HCT116 (cell line): ENCODE measurements around the gene NR6A1. TPM values are rescaled to one million over a fixed set of nuclear protein-coding genes. Genes with fewer than 3 reads are reported as not detected.

Source experiments
- ATAC-seq: fragments of 200-7000 bp; cut with Tn5 transposase; 2 replicates; pipeline ENCODE4 v1.9.1; 2020; ENCODE audit warnings: mild to moderate bottlenecking, moderate library complexity
- BruUV-seq: library from RNA; stranded (reverse); fragments of 400-500 nt; replicated peaks from 2 replicates; lab custom pipeline; 2021; lab: Mats Ljungman, UMichigan
- CTCF ChIA-PET: fragments of 300-600 bp; sonication (Branson Sonifier 250); formaldehyde crosslinking; loops from one replicate; lab custom pipeline; 2021; ENCODE audit warnings: antibody characterized with exemption; lab: Charles Lee
- POLR2A ChIA-PET: fragments of 300-600, 350-600 bp; sonication (Branson Sonifier 250); formaldehyde crosslinking; loops from one replicate; lab custom pipeline; 2021; ENCODE audit warnings: antibody characterized with exemption; lab: Charles Lee
- RAD21 ChIA-PET, 2 experiments: fragments of 300-600 bp; sonication (Branson Sonifier 250); formaldehyde crosslinking; loops; one replicate each; lab custom pipeline; 2023; ENCODE audit warnings: low total read pairs in 2 of 2; ENCODE audit not compliant: uncharacterized antibody in 2 of 2, unreplicated experiment in 2 of 2, low non-redundant PET in 1 of 2; lab: Charles Lee
- DNase-seq: peaks from one replicate; pipeline ENCODE4 v3.0.0-alpha.2; 2010; ENCODE audit warnings: low read depth, low spot score
- H2AFZ ChIP-seq: fragments of 200-600 bp; shearing (Covaris generic), sonication (generic); 2 replicates; pipeline ENCODE4 v1.6.1; 2017; ENCODE audit warnings: low read depth, mixed run types, mixed read lengths, antibody characterized with exemption, low read length; ENCODE audit not compliant: poor library complexity, severe bottlenecking
- H3K27ac ChIP-seq: 2 replicates; pipeline ENCODE4 v1.5.1; 2012; ENCODE audit warnings: low read depth, low read length
- H3K27me3 ChIP-seq: fragments of 200-600 bp; sonication (generic); 2 replicates; pipeline ENCODE4 v1.6.1; 2016; ENCODE audit warnings: mixed run types, low read length, mixed read lengths; ENCODE audit not compliant: insufficient read depth
- H3K36me3 ChIP-seq, 2 experiments: fragments of 200-500 bp in 1 of 2; fragments of 200-600 bp in 1 of 2; sonication (Bioruptor generic) in 1 of 2; sonication (generic) in 1 of 2; 2 replicates each; pipeline versions ENCODE4 v1.5.1 to v1.6.1; 2014 to 2016; ENCODE audit warnings: low read length in 2 of 2, inconsistent platforms in 1 of 2, mixed read lengths in 1 of 2, mixed run types in 1 of 2; ENCODE audit not compliant: insufficient read depth in 2 of 2, control insufficient read depth in 1 of 2
- H3K4me1 ChIP-seq, 2 experiments: fragments of 200-600 bp in 1 of 2; sonication (generic) in 1 of 2; 2 replicates each; pipeline versions ENCODE4 v1.5.1 to v1.6.1; 2012 to 2017; ENCODE audit warnings: low read length in 2 of 2, inconsistent platforms in 1 of 2, mild to moderate bottlenecking in 1 of 2, mixed read lengths in 1 of 2, mixed run types in 1 of 2, moderate library complexity in 1 of 2; ENCODE audit not compliant: insufficient read depth in 2 of 2, control insufficient read depth in 1 of 2
- H3K4me2 ChIP-seq: fragments of 200-600 bp; sonication (generic); 2 replicates; pipeline ENCODE4 v1.6.1; 2017; ENCODE audit warnings: mixed run types, low read length, mixed read lengths
- H3K4me3 ChIP-seq, 2 experiments: fragments of 200-600 bp in 1 of 2; sonication (generic) in 1 of 2; replicated peaks in 1 of 2; 2 replicates each; pipeline ENCODE4 v1.5.1; 2011 to 2016; ENCODE audit warnings: low read length in 2 of 2, control low read depth in 1 of 2, low read depth in 1 of 2, mild to moderate bottlenecking in 1 of 2, mixed read lengths in 1 of 2, mixed run types in 1 of 2
- H3K79me2 ChIP-seq: fragments of 200-600 bp; sonication (generic); 2 replicates; pipeline ENCODE4 v1.6.1; 2017; ENCODE audit warnings: mild to moderate bottlenecking, mixed run types, low read length, moderate library complexity, mixed read lengths; ENCODE audit not compliant: insufficient read depth
- H3K9ac ChIP-seq: fragments of 200-600 bp; sonication (generic); 2 replicates; pipeline ENCODE4 v1.6.1; 2016; ENCODE audit warnings: low read length, mixed read lengths
- H3K9me2 ChIP-seq: fragments of 200-600 bp; sonication (generic), shearing (Covaris generic); 2 replicates; pipeline ENCODE4 v1.6.1; 2017; ENCODE audit warnings: mixed run types, mild to moderate bottlenecking, moderate library complexity; ENCODE audit not compliant: insufficient read depth
- H3K9me3 ChIP-seq, 2 experiments: fragments of 200-500 bp in 1 of 2; fragments of 200-600 bp in 1 of 2; sonication (Bioruptor generic) in 1 of 2; sonication (generic) in 1 of 2; 2 replicates each; pipeline ENCODE4 v1.6.1; 2014 to 2017; ENCODE audit warnings: low read length in 2 of 2, mixed read lengths in 2 of 2, inconsistent platforms in 1 of 2, low read depth in 1 of 2, mild to moderate bottlenecking in 1 of 2, mixed run types in 1 of 2, moderate library complexity in 1 of 2; ENCODE audit not compliant: control insufficient read depth in 1 of 2, insufficient read depth in 1 of 2
- H4K20me1 ChIP-seq: fragments of 200-600 bp; sonication (generic), shearing (Covaris generic); 2 replicates; pipeline ENCODE4 v1.6.1; 2017; ENCODE audit warnings: mixed run types, mild to moderate bottlenecking, moderate library complexity; ENCODE audit not compliant: insufficient read depth
- CBX3 ChIP-seq: IDR thresholded peaks from 2 replicates; pipeline ENCODE4 v1.6.1; 2012; ENCODE audit warnings: low read depth
- CEBPB ChIP-seq: IDR thresholded peaks from 2 replicates; pipeline ENCODE4 v1.6.1; 2012; ENCODE audit warnings: low read depth
- EGR1 ChIP-seq: IDR thresholded peaks from 2 replicates; pipeline ENCODE4 v1.6.1; 2012; ENCODE audit warnings: low read depth
- ELF1 ChIP-seq: IDR thresholded peaks from 2 replicates; pipeline ENCODE4 v1.6.1; 2012; ENCODE audit warnings: low read depth, borderline replicate concordance
- EZH2 ChIP-seq: fragments of 200-600 bp; sonication (generic); IDR thresholded peaks from 2 replicates; pipeline ENCODE4 v1.6.1; 2017; ENCODE audit warnings: antibody characterized with exemption, mixed run types
- EZH2phosphoT487 ChIP-seq: fragments of 200-600 bp; IDR thresholded peaks from 2 replicates; pipeline ENCODE4 v1.6.1; 2018; ENCODE audit warnings: antibody characterized with exemption, borderline replicate concordance
- FOSL1 ChIP-seq: IDR thresholded peaks from 2 replicates; pipeline ENCODE4 v1.6.1; 2012; ENCODE audit warnings: low read depth
- JUND ChIP-seq: IDR thresholded peaks from 2 replicates; pipeline ENCODE4 v1.6.1; 2012
- POLR2AphosphoS5 ChIP-seq: IDR thresholded peaks from 2 replicates; pipeline ENCODE4 v1.6.1; 2011; ENCODE audit warnings: mild to moderate bottlenecking, low read depth, low read length, moderate library complexity
- RAD21 ChIP-seq: IDR thresholded peaks from 2 replicates; pipeline ENCODE4 v1.6.1; 2012; ENCODE audit warnings: low read depth, mild to moderate bottlenecking
- SIN3A ChIP-seq: IDR thresholded peaks from 2 replicates; pipeline ENCODE4 v1.6.1; 2012; ENCODE audit warnings: low read depth
- SRF ChIP-seq: IDR thresholded peaks from 2 replicates; pipeline ENCODE4 v1.6.1; 2012; ENCODE audit warnings: low read depth
- YY1 ChIP-seq: IDR thresholded peaks from 2 replicates; pipeline ENCODE4 v1.6.1; 2011; ENCODE audit warnings: low read length, low read depth, moderate library complexity, mild to moderate bottlenecking; ENCODE audit not compliant: insufficient replicate concordance; ENCODE audit errors: extremely low read depth
- ZNF274 ChIP-seq: fragments of 200-500 bp; sonication (Bioruptor generic); IDR thresholded peaks from 2 replicates; pipeline ENCODE4 v1.6.1; 2014; ENCODE audit warnings: mild to moderate bottlenecking, low read depth, low read length, inconsistent platforms
- intact Hi-C: fragments of 100-400 bp; cut with micrococcal nuclease; formaldehyde crosslinking; loops from 2 replicates; pipeline ENCODE4 v1.10.0; 2022
- total RNA-seq: library from RNA; stranded (reverse); gene quantifications from one replicate; pipeline ENCODE4 v1.2.1, GENCODE V29; 2021; ENCODE audit not compliant: unreplicated experiment
- TF ChIP-seq, protein P1 (sequence below): IDR thresholded peaks from 2 replicates; pipeline ENCODE4 v1.6.1; 2012
- TF ChIP-seq, protein P2 (sequence below): IDR thresholded peaks from 2 replicates; pipeline ENCODE4 v1.6.1; 2011; ENCODE audit warnings: mild to moderate bottlenecking, low read length, moderate library complexity; ENCODE audit not compliant: insufficient replicate concordance; ENCODE audit errors: extremely low read depth
- TF ChIP-seq, protein P3 (sequence below): IDR thresholded peaks from 2 replicates; pipeline ENCODE4 v1.6.1; 2012; ENCODE audit warnings: low read depth
- TF ChIP-seq, protein P4 (sequence below): IDR thresholded peaks from 2 replicates; pipeline ENCODE4 v1.6.1; 2012

The NR6A1 gene
- total RNA-seq, 1 experiment from 2014 or later = 9.9 TPM

DNA sequence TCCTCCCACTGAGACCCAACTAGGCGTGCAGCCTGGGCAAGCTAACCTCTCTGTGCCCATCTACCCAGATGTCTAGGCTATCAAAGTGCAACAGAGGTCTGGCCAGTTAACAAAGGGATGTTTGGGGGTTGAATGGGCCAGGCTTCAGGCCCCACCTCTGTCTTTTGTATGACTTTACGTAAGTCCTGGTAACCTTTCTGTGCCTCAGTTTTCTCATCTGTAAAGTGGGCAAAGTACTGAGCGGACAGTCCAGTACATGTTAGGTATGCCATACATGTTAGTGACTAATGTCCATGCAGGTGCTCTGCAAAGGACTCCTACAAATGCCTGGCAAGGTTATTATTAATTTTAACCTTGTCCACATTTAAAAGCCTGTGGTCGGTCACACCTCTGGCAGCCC lies 277.9 kb downstream of the NR6A1 start:
- ATAC-seq (no peak), DNase-seq (no peak)
- Histone ChIP-seq H2AFZ (no peak overlapping the region), H4K20me1 (no peaks in the 10 kb centered on the region), H3K4me3 (no peak overlapping the region), H3K4me1 (no peaks in the 10 kb centered on the region), H3K27me3 (no peaks in the 10 kb centered on the region), H3K9me2 (no peaks in the 10 kb centered on the region), H3K79me2 (no peaks in the 10 kb centered on the region), H3K9ac (no peak overlapping the region), H3K9me3 (no peaks in the 10 kb centered on the region), H3K4me2 (no peak overlapping the region), H3K27ac (no peak overlapping the region), H3K36me3 (no peaks in the 10 kb centered on the region)
- intact Hi-C loops = no loop called here
- TF ChIP-seq POLR2AphosphoS5 (no peak), JUND (no peak), FOSL1 (no peak), SRF (no peak), EGR1 (no peak), EZH2 (no peak), CEBPB (no peak), ELF1 (no peak), RAD21 (no peak), ZNF274 (no peak), SIN3A (no peak), EZH2phosphoT487 (no peak), YY1 (no peak), CBX3 (no peak)
- TF ChIP-seq, protein P1, sequence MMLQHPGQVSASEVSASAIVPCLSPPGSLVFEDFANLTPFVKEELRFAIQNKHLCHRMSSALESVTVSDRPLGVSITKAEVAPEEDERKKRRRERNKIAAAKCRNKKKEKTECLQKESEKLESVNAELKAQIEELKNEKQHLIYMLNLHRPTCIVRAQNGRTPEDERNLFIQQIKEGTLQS = no peak
- TF ChIP-seq, protein P2, sequence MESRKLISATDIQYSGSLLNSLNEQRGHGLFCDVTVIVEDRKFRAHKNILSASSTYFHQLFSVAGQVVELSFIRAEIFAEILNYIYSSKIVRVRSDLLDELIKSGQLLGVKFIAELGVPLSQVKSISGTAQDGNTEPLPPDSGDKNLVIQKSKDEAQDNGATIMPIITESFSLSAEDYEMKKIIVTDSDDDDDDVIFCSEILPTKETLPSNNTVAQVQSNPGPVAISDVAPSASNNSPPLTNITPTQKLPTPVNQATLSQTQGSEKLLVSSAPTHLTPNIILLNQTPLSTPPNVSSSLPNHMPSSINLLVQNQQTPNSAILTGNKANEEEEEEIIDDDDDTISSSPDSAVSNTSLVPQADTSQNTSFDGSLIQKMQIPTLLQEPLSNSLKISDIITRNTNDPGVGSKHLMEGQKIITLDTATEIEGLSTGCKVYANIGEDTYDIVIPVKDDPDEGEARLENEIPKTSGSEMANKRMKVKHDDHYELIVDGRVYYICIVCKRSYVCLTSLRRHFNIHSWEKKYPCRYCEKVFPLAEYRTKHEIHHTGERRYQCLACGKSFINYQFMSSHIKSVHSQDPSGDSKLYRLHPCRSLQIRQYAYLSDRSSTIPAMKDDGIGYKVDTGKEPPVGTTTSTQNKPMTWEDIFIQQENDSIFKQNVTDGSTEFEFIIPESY = no peak
- TF ChIP-seq, protein P3, sequence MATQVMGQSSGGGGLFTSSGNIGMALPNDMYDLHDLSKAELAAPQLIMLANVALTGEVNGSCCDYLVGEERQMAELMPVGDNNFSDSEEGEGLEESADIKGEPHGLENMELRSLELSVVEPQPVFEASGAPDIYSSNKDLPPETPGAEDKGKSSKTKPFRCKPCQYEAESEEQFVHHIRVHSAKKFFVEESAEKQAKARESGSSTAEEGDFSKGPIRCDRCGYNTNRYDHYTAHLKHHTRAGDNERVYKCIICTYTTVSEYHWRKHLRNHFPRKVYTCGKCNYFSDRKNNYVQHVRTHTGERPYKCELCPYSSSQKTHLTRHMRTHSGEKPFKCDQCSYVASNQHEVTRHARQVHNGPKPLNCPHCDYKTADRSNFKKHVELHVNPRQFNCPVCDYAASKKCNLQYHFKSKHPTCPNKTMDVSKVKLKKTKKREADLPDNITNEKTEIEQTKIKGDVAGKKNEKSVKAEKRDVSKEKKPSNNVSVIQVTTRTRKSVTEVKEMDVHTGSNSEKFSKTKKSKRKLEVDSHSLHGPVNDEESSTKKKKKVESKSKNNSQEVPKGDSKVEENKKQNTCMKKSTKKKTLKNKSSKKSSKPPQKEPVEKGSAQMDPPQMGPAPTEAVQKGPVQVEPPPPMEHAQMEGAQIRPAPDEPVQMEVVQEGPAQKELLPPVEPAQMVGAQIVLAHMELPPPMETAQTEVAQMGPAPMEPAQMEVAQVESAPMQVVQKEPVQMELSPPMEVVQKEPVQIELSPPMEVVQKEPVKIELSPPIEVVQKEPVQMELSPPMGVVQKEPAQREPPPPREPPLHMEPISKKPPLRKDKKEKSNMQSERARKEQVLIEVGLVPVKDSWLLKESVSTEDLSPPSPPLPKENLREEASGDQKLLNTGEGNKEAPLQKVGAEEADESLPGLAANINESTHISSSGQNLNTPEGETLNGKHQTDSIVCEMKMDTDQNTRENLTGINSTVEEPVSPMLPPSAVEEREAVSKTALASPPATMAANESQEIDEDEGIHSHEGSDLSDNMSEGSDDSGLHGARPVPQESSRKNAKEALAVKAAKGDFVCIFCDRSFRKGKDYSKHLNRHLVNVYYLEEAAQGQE = no peak
- TF ChIP-seq, protein P4, sequence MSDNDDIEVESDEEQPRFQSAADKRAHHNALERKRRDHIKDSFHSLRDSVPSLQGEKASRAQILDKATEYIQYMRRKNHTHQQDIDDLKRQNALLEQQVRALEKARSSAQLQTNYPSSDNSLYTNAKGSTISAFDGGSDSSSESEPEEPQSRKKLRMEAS = no peak
- ChIA-PET CTCF (no interaction called here), RAD21 (no interaction called here), POLR2A (no interaction called here)
- BruUV-seq = no TSS peak
